DND-41 (cell line): ENCODE data around the gene SYNE1.

Source experiments
- ATAC-seq: fragments of 200-7000 bp; cut with Tn5 transposase; 3 replicates; pipeline ENCODE4 v1.9.1; 2021; ENCODE audit warnings: low read depth; ENCODE audit not compliant: insufficient read depth
- DNase-seq: peaks from one replicate; pipeline ENCODE4 v3.0.0-alpha.2; 2020
- H2AFZ ChIP-seq: 2 replicates; pipeline ENCODE4 v1.6.0; 2012; ENCODE audit warnings: low read depth, low read length
- H3K27ac ChIP-seq: 2 replicates; pipeline ENCODE4 v1.5.1; 2012; ENCODE audit warnings: low read length, inconsistent platforms
- H3K27me3 ChIP-seq: fragments of 200-600 bp; sonication (generic); 2 replicates; pipeline ENCODE4 v1.6.0; 2012; ENCODE audit warnings: low read length, mild to moderate bottlenecking, inconsistent platforms; ENCODE audit not compliant: insufficient read depth, poor library complexity
- H3K36me3 ChIP-seq: 2 replicates; pipeline ENCODE4 v1.5.1; 2012; ENCODE audit warnings: low read length, inconsistent platforms; ENCODE audit not compliant: insufficient read depth
- H3K4me1 ChIP-seq: 2 replicates; pipeline ENCODE4 v1.5.1; 2012; ENCODE audit warnings: mild to moderate bottlenecking, low read length; ENCODE audit not compliant: insufficient read depth
- H3K4me2 ChIP-seq: 2 replicates; pipeline ENCODE4 v1.6.0; 2012; ENCODE audit warnings: mild to moderate bottlenecking, moderate library complexity, low read length, inconsistent platforms; ENCODE audit not compliant: insufficient read depth
- H3K4me3 ChIP-seq, 2 experiments: fragments of 200-600 bp in 1 of 2; shearing (Covaris generic) in 1 of 2; 2 replicates each; pipeline ENCODE4 v1.5.1; 2012 to 2016; ENCODE audit warnings: inconsistent platforms in 2 of 2, low read length in 2 of 2, mild to moderate bottlenecking in 2 of 2, low read depth in 1 of 2, moderate library complexity in 1 of 2
- H3K79me2 ChIP-seq: 2 replicates; pipeline ENCODE4 v1.6.0; 2012; ENCODE audit warnings: low read length, inconsistent platforms; ENCODE audit not compliant: insufficient read depth
- H3K9ac ChIP-seq: 2 replicates; pipeline ENCODE4 v1.6.0; 2012; ENCODE audit warnings: low read depth, mild to moderate bottlenecking, inconsistent platforms, low read length, moderate library complexity
- H3K9me3 ChIP-seq: 2 replicates; pipeline ENCODE4 v1.5.1; 2012; ENCODE audit warnings: low read length, moderate library complexity, mild to moderate bottlenecking, inconsistent platforms; ENCODE audit not compliant: insufficient read depth, severe bottlenecking
- H4K20me1 ChIP-seq: 2 replicates; pipeline ENCODE4 v1.6.0; 2012; ENCODE audit warnings: low read length; ENCODE audit not compliant: insufficient read depth
- EZH2 ChIP-seq: IDR thresholded peaks from 3 replicates; pipeline ENCODE4 v1.6.1; 2012; ENCODE audit warnings: borderline replicate concordance, low read depth, mild to moderate bottlenecking, moderate library complexity, low read length, inconsistent platforms; ENCODE audit not compliant: severe bottlenecking
- TF ChIP-seq, protein P1 (sequence below): IDR thresholded peaks from 2 replicates; pipeline ENCODE4 v1.5.1; 2012; ENCODE audit warnings: borderline replicate concordance, low read length, moderate library complexity, mild to moderate bottlenecking; ENCODE audit not compliant: poor library complexity, severe bottlenecking; ENCODE audit errors: extremely low read depth

SYNE1 gene

DNA sequence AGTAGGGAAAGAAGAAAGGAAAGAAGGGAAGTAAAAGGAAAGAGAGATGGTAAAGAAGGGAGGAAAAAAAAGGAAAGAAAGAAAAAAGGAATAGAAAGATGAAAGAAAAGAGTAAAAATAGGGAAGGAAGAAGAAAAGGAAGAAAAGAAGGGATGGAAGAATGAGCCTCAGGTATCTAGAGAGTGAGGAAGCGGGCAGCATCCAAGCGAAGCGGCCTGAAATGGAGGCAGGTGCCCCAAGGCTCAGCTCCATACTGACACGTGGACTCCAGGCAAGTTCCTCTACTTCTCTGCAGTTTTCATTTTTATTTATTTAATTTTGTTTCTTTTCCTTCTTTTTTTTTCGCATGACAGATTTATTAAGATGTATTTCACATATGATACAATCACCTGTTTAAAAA, 456.6 kb downstream of the SYNE1 start:
- no peaks in the 10 kb centered on the region for H3K79me2 ChIP-seq
- no peak overlapping the region for H3K4me2 ChIP-seq
- TF ChIP-seq, protein P1, sequence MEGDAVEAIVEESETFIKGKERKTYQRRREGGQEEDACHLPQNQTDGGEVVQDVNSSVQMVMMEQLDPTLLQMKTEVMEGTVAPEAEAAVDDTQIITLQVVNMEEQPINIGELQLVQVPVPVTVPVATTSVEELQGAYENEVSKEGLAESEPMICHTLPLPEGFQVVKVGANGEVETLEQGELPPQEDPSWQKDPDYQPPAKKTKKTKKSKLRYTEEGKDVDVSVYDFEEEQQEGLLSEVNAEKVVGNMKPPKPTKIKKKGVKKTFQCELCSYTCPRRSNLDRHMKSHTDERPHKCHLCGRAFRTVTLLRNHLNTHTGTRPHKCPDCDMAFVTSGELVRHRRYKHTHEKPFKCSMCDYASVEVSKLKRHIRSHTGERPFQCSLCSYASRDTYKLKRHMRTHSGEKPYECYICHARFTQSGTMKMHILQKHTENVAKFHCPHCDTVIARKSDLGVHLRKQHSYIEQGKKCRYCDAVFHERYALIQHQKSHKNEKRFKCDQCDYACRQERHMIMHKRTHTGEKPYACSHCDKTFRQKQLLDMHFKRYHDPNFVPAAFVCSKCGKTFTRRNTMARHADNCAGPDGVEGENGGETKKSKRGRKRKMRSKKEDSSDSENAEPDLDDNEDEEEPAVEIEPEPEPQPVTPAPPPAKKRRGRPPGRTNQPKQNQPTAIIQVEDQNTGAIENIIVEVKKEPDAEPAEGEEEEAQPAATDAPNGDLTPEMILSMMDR, result no peak
- no peak for TF ChIP-seq EZH2
- H3K9ac ChIP-seq, result no peak overlapping the region
- ATAC-seq (no peak), DNase-seq (no peak)
- H3K9me3 ChIP-seq, result no peaks in the 10 kb centered on the region
- H3K36me3 ChIP-seq, result peaks cover 7% of the 10 kb centered on the region; the same call in 1 of the 2 replicates
- peaks cover 23% of the 10 kb centered on the region for H3K4me1 ChIP-seq
- no peaks in the 10 kb centered on the region for H3K27me3 ChIP-seq
- no peak overlapping the region for H2AFZ ChIP-seq
- no peak overlapping the region for H3K27ac ChIP-seq
- H4K20me1 ChIP-seq, result no peaks in the 10 kb centered on the region
- no peak overlapping the region for H3K4me3 ChIP-seq

DNA sequence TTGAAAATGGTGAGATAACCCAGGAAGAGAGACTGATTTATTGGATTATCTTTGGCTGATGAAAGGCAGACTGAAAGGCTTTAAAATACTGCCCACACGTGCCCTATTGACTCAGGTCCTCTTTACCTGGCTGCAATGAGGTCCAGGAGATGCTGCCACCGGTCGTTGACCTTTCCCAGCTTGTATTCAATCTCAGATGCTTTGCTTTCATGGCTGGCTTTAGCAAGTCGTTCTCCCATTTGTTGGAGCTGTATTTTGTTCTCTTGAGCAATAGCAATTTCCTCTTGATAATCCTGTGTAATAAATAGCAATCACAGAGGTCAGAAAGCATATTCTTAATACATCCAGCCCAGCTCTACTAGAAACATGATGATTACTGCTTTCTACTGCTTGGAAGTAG, 460.9 kb downstream of the SYNE1 start:
- Histone ChIP-seq H3K9ac (no peak overlapping the region), H3K4me1 (no peaks in the 10 kb centered on the region), H3K9me3 (no peaks in the 10 kb centered on the region), H3K27me3 (no peaks in the 10 kb centered on the region), H2AFZ (no peak overlapping the region), H3K4me3 (no peak overlapping the region), H4K20me1 (no peaks in the 10 kb centered on the region), H3K4me2 (no peak overlapping the region), H3K36me3 (peaks cover 16% of the 10 kb centered on the region; the same call in 1 of the 2 replicates), H3K27ac (no peak overlapping the region), H3K79me2 (no peaks in the 10 kb centered on the region)
- ATAC-seq, result no peak
- no peak for DNase-seq
- TF ChIP-seq, protein P1, result no peak
- TF ChIP-seq EZH2, result no peak

DNA sequence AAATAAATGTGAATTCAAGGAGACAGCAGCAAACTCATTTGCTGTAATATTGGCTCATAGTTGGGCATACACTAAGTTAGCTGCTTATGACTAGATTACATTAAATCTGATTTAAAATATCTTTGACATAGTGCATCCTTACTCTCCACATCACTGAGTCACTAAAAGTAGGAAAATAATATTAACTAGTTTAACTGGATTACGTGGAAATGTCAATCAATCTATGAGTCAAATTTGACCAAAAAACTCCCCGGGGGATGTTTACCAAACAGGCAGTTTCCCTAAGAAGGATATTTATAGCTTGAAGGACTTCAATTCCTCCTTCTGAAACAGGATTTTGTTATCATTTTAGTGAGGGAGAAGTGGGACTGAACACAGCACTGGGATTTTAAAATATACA, 463.2 kb downstream of the SYNE1 start:
- H2AFZ ChIP-seq, result no peak overlapping the region
- no peak overlapping the region for H3K9ac ChIP-seq
- DNase-seq (no peak), ATAC-seq (no peak)
- no peak overlapping the region for H3K27ac ChIP-seq
- H3K9me3 ChIP-seq, result no peaks in the 10 kb centered on the region
- no peaks in the 10 kb centered on the region for H3K79me2 ChIP-seq
- H4K20me1 ChIP-seq, result no peaks in the 10 kb centered on the region
- H3K4me2 ChIP-seq, result no peak overlapping the region
- peaks cover 16% of the 10 kb centered on the region; the same call in 1 of the 2 replicates for H3K36me3 ChIP-seq
- no peak for TF ChIP-seq EZH2
- TF ChIP-seq, protein P1, result no peak
- no peaks in the 10 kb centered on the region for H3K4me1 ChIP-seq
- no peak overlapping the region for H3K4me3 ChIP-seq
- no peaks in the 10 kb centered on the region for H3K27me3 ChIP-seq

DNA sequence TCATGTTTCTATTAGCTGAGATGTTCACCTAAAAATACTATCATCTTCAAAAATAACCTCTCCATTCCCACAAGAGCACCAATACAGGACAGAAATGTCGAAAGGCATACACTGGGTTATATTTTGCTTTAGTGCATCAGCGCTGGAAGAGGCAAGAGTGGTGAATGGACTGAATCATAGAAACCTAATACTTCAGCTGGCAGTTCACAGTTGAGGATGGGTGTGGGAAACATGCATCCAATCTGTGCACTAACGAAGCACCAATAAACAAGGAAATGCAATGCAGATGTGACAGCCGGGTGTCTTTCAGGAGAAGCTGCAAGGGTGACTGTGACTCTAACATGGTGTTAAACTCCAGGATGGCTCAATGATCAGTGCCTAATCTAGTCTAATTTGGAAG, 463.8 kb downstream of the SYNE1 start:
- Histone ChIP-seq H2AFZ (no peak overlapping the region), H3K9ac (no peak overlapping the region), H3K4me2 (no peak overlapping the region), H3K27me3 (no peaks in the 10 kb centered on the region), H3K9me3 (no peaks in the 10 kb centered on the region), H3K79me2 (no peaks in the 10 kb centered on the region), H4K20me1 (no peaks in the 10 kb centered on the region), H3K27ac (no peak overlapping the region), H3K36me3 (peaks cover 16% of the 10 kb centered on the region; the same call in 1 of the 2 replicates), H3K4me1 (no peaks in the 10 kb centered on the region), H3K4me3 (no peak overlapping the region)
- DNase-seq (no peak), ATAC-seq (no peak)
- TF ChIP-seq, protein P1, result no peak
- TF ChIP-seq EZH2, result no peak
